HG03108 (cell line): ENCODE data around the gene FCN1.

Source experiments
- ATAC-seq: cut with Tn5 transposase; IDR thresholded peaks from one replicate; pipeline ENCODE4 v1.9.1; 2021; ENCODE audit warnings: moderate library complexity; ENCODE audit not compliant: unreplicated experiment

Gene FCN1

DNA sequence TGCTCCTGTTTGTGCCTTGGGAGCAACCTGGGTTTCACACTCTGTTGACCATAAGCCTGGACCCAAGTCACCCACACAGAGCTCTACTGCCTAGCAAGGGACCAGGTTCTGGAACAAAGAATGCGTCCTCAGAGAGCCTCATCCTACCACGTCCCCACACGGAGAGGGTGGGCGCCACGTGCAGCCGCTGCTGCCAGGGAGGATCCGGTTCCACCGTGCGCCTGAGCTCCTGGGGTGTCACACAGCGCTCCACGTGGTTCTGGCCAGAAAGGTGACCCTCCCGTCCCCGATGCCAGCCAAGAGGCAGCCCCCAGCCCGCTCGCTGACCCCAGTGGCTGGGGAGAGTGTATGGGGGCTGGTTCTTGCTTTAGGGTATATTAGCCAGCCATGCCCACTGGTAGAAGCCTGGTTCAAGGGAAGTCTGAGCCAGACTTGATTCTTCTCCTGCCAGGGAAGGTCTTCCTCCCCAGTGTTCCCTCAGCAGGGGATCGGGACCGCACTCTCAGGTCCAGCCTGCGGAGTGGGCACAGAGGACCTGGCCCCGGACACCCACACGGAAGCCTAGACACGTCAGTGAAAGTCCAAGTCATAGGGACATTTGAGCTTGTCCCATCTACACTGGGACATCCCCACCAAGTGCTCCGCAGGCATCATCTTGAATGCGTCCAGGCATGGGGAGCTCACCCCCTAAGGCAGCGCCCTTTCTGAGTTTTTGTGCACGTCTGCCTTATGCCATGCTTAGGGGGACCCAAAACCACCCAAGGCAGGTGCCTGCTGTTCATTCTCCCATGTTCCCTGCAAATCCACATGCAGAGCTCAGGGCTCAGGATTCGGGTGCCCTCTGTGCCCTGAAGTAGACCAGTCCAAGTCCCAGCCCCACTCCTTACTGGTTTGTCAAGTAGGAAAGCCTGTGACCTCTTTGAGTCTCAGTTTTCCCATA, 2.4 kb downstream of the FCN1 start:
- no peak for ATAC-seq

GRCh38 chr9:134914501-134914834, 3.2 kb downstream of the FCN1 start:
- ATAC-seq = no peak

GRCh38 chr9:134913713-134914500, 3.8 kb downstream of the FCN1 start:
- no peak for ATAC-seq

- ATAC-seq = no peak
Measured at GRCh38 chr9:134913041-134913712, 4.5 kb downstream of the FCN1 start.

DNA sequence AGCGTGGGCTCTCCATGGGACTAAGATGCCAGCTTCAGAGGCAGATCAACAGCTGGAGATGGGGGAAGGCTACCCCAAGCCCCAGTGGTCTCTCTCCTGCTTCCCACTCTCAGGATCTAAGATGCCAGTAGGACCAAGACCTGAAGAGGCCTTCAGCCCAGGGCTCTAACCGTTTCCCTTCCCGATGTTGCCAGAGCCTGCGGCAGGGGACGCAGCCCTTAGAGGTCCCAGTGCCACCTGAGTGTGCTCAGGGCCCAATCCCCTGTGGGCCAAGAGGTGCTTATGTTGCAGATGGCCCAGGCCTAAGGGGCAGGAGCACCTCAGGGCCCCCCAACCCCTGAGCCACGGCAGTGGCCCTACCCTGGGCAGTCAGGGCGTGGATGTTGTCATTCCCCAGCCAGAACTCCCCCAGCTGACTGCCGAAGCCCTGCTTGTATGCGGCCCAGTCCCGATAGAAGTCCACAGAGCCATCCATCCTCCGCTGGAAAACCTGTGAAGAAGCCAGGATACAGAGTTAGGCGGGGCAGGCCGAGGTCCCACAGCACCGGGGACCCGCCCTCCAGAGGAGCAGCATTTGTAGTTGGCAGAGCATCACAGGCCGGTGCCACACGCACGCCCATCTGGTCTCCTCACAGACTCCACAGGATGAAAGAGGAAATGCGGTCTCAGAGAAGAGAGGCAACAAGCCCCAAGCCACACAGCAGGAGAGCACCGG, 5.4 kb downstream of the FCN1 start:
- ATAC-seq = no peak

DNA sequence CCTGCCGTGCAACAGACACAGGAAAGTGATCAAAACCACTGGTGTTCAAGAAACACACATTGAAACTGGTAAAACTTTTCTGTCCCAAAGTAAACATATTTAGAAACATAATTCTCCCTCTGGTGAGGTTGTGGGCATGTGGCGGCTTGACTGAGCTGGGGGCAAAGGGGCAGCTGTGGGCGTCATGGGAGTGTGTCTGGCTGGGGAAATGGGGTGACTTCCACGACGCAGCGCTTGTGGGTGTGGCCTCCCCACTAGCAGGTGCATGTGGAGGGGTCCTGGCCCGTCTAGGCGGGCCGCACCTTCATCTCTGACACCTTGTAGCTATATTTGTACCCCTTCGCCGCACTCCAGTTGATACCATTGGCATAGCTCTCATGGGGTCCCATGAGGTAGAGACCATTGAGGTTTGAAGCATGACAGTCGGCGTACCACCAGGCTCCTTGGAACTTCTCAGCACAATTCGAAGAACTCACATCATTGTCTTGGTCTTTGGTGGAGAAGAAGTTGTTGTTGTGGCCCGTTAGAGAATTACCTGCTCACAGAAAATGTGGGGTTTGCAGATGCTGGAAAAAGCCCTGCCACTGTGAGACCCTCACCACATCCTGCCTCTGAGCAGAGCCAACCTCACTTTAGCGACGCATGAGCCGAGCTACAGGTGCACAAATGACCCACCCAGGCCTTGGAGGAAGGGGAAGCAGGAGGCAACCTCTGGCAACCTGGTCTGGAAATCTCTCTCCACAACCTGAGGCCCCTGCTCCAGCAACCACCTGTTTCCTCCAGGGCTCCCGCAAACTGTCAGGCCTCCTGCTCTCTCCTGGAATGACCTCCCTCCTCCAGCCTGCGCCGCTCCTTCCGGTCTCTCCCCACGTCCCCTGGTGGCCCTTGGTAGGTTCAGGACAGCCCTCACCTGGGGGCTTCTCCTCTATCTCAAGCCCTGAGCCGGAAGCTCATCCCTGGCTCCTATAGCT, 7.9 kb downstream of the FCN1 start:
- no peak for ATAC-seq

- no peak for ATAC-seq
Measured at GRCh38 chr9:134908524-134909309, 9.0 kb downstream of the FCN1 start.

DNA sequence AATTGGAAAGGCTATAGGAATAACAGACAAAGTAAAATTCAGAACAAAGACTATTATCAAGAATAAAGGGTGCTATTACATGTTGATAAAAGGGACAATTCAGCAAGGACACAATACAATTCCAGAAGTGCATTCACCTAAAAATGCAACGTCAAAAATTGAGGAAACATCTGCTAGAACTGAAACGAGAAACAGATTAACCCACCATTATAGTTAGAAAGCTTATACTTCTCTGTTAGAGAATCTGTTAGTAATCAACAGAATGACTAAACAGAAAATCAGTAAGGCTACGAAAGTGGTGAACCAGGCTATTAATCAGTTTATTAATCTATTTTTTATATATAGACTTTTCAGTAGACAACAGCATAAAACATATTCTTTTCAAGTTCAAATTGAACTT, 14.8 kb downstream of the FCN1 start:
- no peak for ATAC-seq

DNA sequence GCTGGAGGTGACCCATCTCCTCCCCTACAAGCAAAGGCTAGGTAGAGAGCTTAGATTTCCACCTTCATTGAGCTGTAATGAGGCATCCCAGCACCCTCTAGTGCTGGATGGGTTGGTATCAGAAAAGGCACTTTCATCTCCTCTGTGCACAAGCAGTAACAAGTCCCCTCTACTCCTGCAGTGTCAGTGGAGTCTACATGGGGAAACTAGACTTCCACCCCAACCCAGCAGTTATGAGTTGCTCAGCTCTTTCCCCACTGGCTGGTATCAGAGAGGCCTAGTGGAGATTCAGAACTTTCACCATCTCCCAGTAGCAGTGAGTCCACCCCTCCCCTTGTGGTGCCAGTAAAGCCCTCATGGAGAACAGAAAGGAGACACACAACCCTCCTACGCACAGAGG, 17.9 kb downstream of the FCN1 start:
- ATAC-seq = no peak

- ATAC-seq = no peak
Measured at GRCh38 chr9:134899168-134899567, 18.5 kb downstream of the FCN1 start.

- no peak for ATAC-seq
Measured at GRCh38 chr9:134898319-134898718, 19.4 kb downstream of the FCN1 start.

GRCh38 chr9:134897584-134898170, 20.0 kb downstream of the FCN1 start:
- no peak for ATAC-seq

GRCh38 chr9:134896834-134897583, 20.7 kb downstream of the FCN1 start:
- ATAC-seq = no peak

DNA sequence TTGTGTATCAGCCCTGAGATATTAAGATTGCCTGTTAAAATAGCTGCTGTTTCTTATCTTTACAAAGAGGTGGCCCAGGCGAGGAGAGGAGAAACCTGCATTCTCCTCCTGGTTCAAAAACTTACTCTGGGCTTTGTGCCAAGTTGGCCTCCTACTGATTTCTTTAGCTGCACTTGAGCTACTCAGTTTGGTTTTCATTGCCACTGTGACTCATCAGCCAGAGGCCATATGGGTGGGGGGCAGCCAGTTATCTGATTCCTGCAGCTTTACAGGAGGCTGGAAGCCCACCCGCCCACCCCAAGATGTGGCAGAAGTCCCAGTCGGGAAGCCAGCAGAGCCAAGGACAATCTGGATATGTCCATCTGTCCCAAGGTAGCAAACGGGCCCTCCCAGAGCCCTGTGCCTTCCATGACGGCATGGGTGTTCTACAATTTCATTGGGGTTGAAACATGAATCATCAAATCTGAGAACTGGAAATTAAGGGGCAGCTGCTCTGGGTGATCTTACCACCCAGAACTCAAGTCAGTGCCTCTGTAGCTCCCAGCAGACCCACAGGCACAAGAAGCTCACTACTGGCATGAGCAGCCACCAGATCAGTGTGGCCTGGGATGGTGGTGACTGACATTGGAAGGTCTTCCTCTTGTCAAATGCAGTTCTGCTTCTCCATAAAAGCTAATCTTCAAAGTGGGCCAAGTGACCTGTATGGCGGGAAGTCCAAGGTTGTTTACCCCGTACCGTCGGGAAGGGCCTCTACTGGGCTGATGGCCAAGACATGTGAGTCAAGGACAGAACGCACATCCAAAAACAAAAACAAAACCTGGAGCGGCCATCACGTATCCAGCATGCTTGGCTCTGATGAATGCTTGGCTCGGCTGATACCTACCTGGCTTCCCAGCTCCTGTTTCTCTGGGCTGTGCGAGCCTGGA, 21.5 kb downstream of the FCN1 start:
- no peak for ATAC-seq

DNA sequence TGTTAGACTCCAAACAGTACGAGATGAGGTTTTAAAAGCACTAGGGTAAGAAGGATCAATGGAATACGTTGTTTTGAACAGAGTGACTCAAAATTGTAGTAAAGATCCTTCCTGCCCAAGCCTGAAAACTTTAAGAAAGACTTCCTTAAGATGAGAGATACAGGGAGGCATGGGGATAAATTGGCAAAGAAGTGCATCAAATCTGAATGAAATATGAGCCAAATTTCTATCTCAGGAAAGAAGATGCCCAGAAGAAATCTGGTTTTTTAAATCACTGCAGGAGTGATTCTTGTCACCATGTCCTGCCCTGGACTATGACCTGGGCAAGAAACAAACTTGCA, 22.2 kb downstream of the FCN1 start:
- ATAC-seq = no peak

GRCh38 chr9:134895097-134895496, 22.6 kb downstream of the FCN1 start:
- no peak for ATAC-seq
